ENCODE data around the gene OPCML. TPM values are rescaled to one million over a fixed set of nuclear protein-coding genes. Genes with fewer than 3 reads are reported as not detected.

The OPCML gene
- polyA plus RNA-seq, 3 donors: not detected

- Mint-ChIP-seq H3K27me3 (ENCODE audit: low read depth in 3 of 3) (peaks cover 0 to 2% (median 0%) of the 10 kb centered on the region in 3 donors), H3K36me3 (no peaks in the 10 kb centered on the region), H3K27ac (no peak overlapping the region), H3K9me3 (peaks cover 0 to 12% (median 5%) of the 10 kb centered on the region in 7 donors), H3K4me3 (no peak overlapping the region), H3K4me1 (no peaks in the 10 kb centered on the region)
- no peaks in the 10 kb centered on the region for H3K79me2 ChIP-seq (ENCODE audit: insufficient read depth, low read length)
- no peak for DNase-seq
- H3K9me3 ChIP-seq (replicated peaks in 1 of 2; ENCODE audit: control insufficient read depth in 1 of 2, insufficient read depth in 1 of 2, low read length in 2 of 2): no peaks in the 10 kb centered on the region
- no peaks in the 10 kb centered on the region for H3K27me3 ChIP-seq (ENCODE audit: control insufficient read depth in 2 of 2, insufficient read depth in 2 of 2, low read length in 2 of 2)
- no peaks in the 10 kb centered on the region for H3K4me1 ChIP-seq (ENCODE audit: control insufficient read depth in 1 of 2, insufficient read depth in 2 of 2, low read length in 2 of 2)
- H2AFZ ChIP-seq (ENCODE audit: insufficient read depth, low read depth, low read length, poor library complexity, severe bottlenecking): no peak overlapping the region
- intact Hi-C loops (cut with micrococcal nuclease): no loop called here
- no peak for TF ChIP-seq CTCF (IDR thresholded peaks at IDR 0.05)
- H3K27ac ChIP-seq (ENCODE audit: low read depth in 1 of 2, low read length in 2 of 2): no peak overlapping the region
- no peak overlapping the region for H3K9ac ChIP-seq (ENCODE audit: insufficient read depth, low read length, poor library complexity, severe bottlenecking)
- H4K20me1 ChIP-seq (ENCODE audit: insufficient read depth, low read length): no peaks in the 10 kb centered on the region
- H3K4me2 ChIP-seq (replicated peaks; ENCODE audit: extremely low read depth, low read length, poor library complexity, severe bottlenecking): no peak overlapping the region
- no peaks in the 10 kb centered on the region for H3K36me3 ChIP-seq (replicated peaks in 1 of 2; ENCODE audit: control insufficient read depth in 1 of 2, insufficient read depth in 2 of 2, low read length in 2 of 2)
- H3K4me3 ChIP-seq (replicated peaks in 1 of 3; ENCODE audit: low read depth in 2 of 3, low read length in 3 of 3): no peak overlapping the region
- WGBS (ENCODE audit: insufficient coverage): 54% methylated on average over 8 of the region's 8 CpGs
Measured at GRCh38 chr11:132424433-132424832, 1107.9 kb downstream of the OPCML start.

GRCh38 chr11:132423266-132423665 lies 1109.0 kb downstream of the OPCML start:
- H3K36me3 ChIP-seq (replicated peaks in 1 of 2; ENCODE audit: control insufficient read depth in 1 of 2, insufficient read depth in 2 of 2, low read length in 2 of 2): no peaks in the 10 kb centered on the region
- no peaks in the 10 kb centered on the region for H3K27me3 ChIP-seq (ENCODE audit: control insufficient read depth in 2 of 2, insufficient read depth in 2 of 2, low read length in 2 of 2)
- H4K20me1 ChIP-seq (ENCODE audit: insufficient read depth, low read length): no peaks in the 10 kb centered on the region
- no peaks in the 10 kb centered on the region for H3K36me3 Mint-ChIP-seq
- no peaks in the 10 kb centered on the region for H3K4me1 ChIP-seq (ENCODE audit: control insufficient read depth in 1 of 2, insufficient read depth in 2 of 2, low read length in 2 of 2)
- H2AFZ ChIP-seq (ENCODE audit: insufficient read depth, low read depth, low read length, poor library complexity, severe bottlenecking): no peak overlapping the region
- intact Hi-C loops (cut with micrococcal nuclease): no loop called here
- peaks cover 0 to 8% (median 5%) of the 10 kb centered on the region in 7 donors for H3K9me3 Mint-ChIP-seq
- H3K4me2 ChIP-seq (replicated peaks; ENCODE audit: extremely low read depth, low read length, poor library complexity, severe bottlenecking): no peak overlapping the region
- H3K27ac Mint-ChIP-seq: no peak overlapping the region
- H3K4me1 Mint-ChIP-seq: no peaks in the 10 kb centered on the region
- no peak for TF ChIP-seq CTCF (IDR thresholded peaks at IDR 0.05)
- H3K4me3 ChIP-seq (replicated peaks in 1 of 3; ENCODE audit: low read depth in 2 of 3, low read length in 3 of 3): no peak overlapping the region
- no peaks in the 10 kb centered on the region for H3K79me2 ChIP-seq (ENCODE audit: insufficient read depth, low read length)
- no CpG with 5 or more reads among the region's 4 CpGs for WGBS (ENCODE audit: insufficient coverage)
- no peak for DNase-seq
- H3K27ac ChIP-seq (ENCODE audit: low read depth in 1 of 2, low read length in 2 of 2): no peak overlapping the region
- no peak overlapping the region for H3K9ac ChIP-seq (ENCODE audit: insufficient read depth, low read length, poor library complexity, severe bottlenecking)
- H3K9me3 ChIP-seq (replicated peaks in 1 of 2; ENCODE audit: control insufficient read depth in 1 of 2, insufficient read depth in 1 of 2, low read length in 2 of 2): no peaks in the 10 kb centered on the region
- peaks cover 0 to 2% (median 0%) of the 10 kb centered on the region in 3 donors for H3K27me3 Mint-ChIP-seq (ENCODE audit: low read depth in 3 of 3)
- H3K4me3 Mint-ChIP-seq: no peak overlapping the region
